DMS79 (cell line): ENCODE measurements around the gene PRKCB.

Source experiments
- DNase-seq: peaks from one replicate; lab custom pipeline; 2025; lab: John Stamatoyannopoulos, UW

PRKCB gene

DNA sequence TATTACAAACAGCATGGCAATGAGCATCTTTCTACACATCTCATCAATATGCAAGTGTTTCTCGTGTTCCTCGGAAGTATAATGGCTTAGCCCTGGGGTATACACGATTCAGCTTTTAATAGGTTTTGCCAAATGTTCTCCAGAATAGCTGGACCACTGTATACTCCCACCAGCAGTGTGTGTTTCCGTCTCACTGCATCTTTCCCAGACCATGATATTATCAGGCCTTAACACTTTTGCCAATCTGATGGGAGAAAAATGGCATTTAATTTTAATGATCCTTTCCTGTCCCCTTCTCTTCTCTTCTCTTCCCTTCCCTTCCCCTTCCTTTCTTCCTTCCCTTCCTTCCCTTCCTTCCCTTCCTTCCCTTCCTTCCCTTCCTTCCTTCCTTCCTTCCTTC lies 30.8 kb downstream of the PRKCB start:
- DNase-seq, result no peak

DNA sequence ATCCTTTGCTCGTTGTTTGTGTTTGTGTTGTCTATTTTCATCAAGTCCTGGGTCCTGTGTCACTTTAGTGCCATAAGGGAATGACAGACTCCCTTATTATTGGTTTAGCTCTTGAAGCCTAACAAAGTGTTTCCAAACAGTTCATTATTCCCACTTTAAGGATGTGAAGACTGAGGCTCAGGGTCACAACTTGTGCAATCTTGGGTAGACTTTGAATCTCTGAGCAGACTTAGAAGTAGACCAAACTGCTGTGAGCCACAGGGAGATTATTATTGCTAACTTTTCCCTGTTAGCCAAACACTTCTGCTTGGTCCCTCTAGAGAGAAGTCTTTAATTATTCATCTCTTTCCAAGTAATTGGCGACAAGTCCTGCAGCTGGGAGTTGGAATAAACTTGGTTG lies 31.8 kb downstream of the PRKCB start:
- DNase-seq, result no peak

DNA sequence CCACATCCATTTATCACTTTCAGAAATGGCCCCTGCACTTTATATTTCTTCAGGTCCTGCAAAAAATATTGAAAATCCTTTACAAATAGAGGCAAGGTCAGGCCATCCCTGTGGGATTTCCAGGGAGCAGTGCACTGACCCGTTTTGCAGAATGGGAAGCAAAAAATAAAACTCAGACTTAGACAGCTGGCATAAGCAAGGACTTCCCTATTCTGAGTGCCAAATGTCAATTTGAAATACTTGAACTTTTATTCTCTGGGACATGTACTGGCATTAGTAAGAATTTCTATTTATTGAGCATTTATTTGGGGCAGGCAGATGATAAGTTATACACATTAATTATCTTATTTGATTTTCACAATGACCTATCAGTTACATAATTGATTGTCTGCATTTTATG lies 32.4 kb downstream of the PRKCB start:
- no peak for DNase-seq

DNA sequence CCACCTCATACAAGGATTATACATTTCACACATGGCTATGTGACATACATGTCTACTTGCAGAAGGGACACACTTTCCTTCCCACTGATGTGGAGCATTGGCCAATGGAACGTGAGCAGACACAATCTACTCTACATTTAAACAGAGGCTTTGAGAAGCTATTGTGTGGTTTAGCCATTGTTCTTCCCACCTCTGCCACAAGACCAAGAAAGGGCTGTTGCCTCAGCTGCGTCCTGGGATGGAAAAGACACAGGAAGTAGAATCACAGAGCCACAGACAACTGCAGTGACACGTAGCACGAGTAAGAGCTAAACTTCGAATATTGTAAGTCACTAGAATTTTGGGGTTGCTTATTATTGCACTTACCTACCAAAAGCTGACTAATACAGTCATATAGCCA lies 33.3 kb downstream of the PRKCB start:
- no peak for DNase-seq

DNA sequence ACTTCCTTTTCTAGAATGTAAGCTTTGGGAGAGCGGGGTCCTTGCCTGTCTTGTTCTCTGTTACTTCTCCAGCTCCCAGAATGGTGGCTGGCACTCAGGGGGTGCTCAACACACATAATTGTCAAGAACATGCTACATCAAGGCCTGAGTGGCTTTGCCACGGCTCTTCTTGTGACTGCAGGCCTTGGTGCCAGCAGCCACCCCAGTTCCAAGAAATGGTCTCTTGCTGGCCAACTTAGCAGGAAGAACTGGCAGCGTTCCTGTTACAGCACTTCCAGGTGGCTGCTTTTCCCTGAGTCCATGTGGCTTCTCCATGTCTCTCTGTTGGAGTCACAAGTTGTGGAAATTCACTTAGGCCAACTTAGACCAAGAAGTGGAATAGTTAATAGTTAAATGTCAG lies 36.1 kb downstream of the PRKCB start:
- no peak for DNase-seq

DNA sequence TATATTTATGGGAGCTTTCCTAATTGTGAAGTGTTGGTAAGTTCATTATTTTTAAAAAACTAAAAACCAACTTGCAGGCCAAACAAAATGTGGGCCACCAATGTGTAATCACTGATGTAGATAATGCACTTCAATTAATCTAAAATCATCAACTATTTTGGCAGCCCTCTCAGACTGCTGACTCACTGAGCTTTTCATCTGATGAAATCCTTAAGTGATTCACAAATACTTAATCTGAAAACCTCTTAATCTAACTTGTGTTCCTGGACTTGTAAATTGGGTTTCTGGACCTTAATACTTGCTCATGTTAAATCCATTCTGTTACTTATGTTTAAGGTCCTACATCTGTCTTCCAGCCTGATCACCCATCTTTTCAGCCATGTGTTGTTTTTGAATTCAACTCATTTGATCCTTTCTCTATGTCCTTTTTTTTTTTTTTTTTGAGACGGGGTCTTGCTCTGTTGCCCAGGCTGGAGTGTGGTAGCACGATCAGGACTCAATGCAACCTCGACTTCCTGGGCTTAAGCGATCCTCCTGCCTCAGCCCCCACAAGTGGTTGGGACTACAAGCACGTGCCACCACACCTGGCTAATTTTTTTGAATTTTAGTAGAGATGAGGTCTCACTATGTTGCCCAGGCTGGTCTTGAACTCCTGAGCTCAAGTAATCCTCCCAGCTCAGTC lies 39.0 kb downstream of the PRKCB start:
- DNase-seq, result no peak

DNA sequence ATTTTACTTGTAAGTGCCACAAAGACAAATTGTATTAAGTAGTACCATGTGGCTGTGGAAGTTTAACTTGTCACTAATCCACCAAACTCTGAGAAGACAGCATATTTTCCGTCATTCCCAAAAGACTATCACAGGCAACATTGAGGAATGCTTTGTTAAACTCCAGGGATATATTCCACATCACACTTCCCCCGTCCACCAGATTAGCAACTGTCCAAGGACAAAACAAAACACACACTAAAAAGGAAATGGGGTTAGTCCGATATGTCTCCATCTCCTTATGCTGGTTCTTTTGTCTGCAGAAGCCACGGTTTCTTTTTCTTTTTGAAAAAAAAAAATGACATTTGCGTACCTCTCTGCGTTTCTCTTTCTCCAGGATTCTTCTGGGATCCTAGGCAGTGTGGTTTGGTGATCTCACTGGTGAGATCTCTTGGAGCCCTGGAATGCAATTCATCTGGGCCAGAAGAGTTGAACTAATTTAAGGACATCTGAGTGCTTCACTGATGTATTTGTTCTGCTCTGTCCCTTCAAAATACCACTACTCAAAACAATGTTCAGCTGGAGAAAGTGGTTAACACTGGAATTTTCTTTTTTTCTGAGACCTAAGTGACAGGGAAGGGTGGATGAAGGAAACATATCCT lies 40.6 kb downstream of the PRKCB start:
- DNase-seq, result no peak

DNA sequence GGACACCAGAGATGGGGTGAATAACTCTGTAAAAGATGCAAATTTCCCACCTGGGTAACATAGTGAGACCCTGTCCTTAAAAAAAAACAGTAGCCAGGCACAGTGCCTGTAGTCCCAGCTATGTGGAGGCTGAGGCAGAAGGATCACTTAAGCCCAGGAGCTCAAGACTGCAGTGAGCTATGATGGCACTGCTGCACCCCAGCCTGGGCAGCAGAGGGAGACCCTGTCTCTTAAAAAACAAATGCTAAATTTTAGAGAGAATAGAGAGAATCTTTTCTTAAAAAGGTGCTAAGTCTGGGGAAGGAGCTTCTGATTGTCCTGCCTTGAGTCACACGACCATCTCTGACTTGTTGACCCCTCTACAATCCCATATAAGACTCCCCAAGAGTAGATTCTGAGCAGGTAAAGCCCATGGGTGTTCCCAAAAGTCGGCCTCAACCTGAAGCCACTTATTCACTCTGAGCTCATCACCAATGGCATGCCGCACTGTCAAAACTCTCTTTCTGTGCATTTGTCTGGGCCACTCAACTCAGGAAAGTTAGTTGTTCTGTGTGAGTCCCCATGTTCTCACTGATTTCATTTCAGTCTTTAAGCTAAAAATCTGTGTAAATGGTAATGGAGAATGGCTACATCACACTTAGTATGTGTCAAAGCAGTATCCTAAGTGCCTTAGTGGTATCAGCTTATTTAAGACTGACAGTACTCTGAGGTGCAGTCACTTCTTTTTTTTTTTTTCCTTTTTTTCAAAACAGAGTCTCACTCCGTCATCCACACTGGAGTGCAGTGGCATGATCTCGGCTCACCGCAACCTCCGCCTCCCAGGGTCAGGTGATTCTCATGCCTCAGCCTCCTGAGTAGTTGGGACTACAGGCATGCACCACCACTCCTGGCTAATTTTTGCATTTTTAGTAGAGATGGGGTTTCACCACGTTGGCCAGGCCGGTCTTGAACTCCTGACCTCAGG lies 41.6 kb downstream of the PRKCB start:
- no peak for DNase-seq

DNA sequence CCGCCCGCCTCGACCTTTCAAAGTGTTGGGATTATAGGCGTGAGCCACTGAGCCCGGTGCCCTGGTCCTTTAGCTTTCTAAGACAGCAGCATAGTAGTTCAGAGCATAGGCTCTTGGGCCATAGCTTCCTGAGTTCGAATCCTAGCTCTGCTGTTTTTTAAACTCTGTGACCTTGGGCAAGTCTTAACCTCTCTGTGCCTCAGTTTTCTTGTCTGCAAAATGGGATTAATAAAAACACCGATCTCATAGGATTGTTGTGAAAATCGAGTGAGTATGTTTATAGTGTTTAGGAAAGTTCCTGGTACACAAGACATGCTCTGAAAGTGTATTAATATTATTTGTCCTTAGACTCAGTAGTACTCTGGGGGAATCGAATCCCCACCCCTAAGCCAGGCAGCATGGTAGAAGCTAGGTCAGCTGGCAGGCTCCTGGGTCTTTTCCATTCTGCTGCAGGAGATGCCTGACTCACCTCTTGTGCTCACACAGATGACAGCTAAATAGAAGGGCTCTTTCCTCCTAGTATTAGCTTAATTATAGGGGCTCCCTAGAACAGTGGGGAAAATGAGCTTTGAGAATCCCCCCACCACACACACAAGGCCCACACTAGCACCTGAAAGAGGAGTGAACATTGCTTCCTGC lies 44.1 kb downstream of the PRKCB start:
- DNase-seq, result no peak

DNA sequence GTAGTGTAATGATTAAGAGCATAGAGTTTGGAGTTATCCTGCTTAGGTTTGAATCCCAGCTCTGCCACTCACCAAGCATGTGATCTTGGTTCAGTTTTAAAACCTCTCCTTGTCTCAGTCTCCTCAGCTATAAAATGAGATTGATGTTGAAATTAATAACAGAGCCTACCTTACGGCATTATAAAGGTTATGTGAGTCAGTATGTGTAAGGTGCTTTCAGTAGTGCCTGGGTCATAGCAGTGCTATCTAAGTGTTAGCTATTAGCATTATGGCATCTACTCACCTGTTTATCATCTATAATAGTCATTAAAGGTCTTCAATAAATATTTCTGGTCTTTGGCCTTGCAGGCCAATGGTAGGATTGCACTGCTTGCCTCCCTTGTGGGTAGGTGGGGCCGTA lies 53.4 kb downstream of the PRKCB start:
- DNase-seq, result no peak

DNA sequence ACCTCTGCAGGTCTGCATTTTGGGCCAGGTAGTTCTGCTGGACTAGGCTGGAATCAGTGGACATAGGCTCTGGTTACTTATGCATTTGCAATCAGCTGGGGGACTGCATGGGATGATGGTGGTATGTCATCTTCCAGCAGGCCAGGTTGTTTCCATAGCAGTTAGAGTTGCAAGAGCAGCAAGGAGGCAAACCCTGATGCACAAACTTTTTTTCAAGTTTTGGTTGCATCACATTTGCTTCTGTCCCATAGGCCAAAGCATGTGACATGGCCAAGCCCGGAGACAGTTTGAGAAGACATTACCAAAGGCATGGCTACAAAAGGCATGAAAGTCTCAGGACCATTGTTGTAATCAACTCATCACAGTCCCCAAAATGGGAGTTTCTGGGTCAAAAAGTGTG lies 58.2 kb downstream of the PRKCB start:
- no peak for DNase-seq

DNA sequence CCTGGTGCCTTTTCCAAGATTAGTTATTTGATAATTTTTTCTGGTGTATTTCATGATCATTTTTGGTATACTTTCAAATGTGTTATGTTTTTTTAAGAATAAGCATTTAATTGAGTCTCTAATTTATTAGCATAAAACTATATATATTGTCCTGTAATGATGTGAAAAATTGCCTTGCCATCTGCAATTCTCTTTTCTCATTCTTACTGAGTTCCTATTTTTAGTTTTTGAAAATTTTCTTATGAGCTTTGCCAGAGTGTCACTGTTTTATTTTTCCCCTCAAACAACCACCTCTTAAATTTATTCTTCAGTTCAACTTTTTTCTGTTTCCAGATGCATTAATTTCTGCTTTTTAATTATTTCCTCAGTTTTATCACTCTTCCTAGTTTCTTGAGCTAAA lies 59.3 kb downstream of the PRKCB start:
- no peak for DNase-seq

DNA sequence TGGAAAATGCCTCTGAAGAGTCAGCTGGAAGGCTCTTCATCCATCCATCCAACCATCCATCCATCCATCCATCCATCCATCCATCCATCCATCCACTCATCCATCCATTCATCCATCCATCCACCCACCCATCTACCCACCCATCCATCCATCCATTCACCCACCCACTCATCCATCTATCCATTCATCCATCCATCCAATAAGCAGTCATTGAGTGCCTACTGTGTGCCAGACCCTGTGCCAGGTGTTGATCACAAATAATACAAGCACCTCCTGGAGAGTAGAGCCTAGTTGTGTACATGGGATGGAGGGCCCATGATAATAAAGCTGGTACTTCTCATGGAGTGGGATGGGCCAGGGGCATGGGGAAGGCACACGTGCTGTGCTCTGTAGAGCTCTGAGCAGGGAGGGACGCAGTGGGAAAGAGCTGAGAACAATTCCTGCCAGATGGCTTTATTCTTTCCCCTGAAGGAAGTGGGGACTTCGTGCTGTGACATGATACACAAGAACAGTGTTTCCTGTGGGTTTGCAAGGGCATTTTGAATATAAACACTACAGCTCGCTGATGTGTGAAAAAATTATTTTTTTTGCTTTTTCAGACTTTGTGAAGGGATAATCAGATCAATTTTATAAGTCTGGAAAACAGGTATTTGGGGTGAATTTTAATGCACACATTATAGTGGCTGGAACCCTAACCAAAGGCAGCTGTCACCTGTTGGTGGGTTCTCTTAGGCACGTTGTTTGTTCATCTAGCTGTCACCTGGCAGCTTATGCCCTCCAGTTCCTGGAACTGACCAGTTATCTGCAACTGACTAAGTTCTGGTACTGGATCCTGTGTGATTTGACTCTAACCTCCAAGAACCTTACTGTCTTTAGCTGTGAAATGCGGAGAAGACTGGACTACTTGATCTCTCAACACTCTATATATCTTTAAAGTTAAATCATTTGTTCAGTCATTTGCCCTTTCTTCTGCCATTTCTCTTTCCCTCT lies 61.3 kb downstream of the PRKCB start:
- no peak for DNase-seq

DNA sequence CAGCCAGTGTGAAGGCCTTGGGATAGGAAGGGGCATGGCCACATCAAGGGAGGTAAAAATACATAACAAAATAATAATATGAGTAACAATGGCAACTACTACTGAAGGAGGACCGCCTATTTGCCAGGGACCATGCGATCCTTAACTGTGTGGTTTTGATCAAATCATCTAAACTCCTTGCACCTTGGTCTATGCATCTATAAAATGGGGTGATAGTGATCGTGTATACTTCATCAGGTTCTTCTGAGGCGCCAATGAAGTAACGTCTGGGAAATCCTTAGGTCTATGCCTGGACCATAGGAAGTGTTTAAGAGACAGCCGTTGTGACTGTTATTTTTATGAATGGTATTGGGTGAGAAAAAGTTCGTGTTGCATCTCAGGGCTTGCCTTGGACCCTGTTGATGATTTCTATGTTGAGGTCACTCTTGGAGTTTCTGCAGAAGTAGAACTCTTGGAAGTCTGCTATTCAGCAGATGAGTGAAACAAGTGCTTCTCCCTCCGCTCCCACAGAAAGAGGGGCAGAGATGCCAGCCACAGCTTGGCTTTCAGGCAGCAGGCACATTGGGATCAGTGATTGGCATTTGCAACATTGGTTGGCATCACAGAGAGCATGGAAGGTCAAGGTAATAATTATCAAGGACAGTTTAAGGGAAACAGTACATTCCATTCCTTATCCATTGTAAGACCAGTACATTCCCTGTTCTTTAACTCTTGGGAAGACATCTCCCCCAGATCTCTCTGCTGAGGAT lies 63.1 kb downstream of the PRKCB start:
- DNase-seq, result no peak

DNA sequence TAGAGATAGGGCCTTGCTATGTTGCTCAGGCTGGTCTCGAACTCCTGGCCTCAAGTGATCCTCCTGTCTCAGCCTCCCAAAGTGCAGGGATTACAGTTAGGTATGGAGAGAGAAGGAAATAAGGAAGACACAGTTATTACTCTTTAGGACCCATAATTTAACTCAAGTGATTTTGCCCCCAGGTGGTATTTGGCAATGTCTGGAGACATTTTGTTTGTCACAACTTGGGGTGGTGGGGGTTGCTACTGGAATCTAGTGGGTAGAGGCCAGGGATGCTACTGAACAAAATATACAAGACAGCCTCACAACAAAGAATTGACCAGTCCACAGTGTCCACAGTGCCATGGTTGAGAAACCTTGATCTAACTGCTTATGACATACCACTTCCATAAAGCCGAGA lies 64.1 kb downstream of the PRKCB start:
- DNase-seq, result no peak

DNA sequence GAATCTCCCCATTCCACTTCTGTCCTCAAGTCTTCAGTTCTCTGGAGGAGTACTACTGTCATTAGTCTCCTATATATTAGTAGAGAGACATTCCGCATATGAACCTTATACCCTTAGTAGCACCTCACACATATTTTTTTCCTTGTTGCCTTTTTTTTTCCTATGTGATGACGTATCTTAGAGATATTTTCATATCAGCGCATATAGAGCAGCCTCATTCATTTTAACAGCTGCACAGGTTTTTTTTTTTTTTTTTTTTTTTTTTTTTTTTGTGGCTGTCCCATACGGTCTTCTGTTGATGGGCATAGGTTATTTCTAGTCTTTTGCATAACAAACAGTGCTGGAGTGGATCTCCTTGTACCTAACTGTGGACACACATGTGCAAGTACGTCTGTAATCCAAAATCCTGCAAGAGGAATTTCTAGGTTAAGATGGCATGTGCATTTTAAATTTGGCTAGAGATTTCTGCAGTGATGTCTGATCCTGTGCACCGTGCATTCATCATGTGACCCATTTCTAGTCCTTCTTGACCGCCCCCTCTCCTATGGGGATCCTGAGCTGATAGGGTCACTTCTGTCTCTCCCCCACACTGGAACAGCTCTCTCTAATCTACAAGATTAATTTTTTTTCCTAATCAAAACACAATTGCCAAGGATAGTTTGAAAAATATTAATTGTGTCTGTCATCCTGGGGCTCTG lies 64.8 kb downstream of the PRKCB start:
- DNase-seq, result no peak

DNA sequence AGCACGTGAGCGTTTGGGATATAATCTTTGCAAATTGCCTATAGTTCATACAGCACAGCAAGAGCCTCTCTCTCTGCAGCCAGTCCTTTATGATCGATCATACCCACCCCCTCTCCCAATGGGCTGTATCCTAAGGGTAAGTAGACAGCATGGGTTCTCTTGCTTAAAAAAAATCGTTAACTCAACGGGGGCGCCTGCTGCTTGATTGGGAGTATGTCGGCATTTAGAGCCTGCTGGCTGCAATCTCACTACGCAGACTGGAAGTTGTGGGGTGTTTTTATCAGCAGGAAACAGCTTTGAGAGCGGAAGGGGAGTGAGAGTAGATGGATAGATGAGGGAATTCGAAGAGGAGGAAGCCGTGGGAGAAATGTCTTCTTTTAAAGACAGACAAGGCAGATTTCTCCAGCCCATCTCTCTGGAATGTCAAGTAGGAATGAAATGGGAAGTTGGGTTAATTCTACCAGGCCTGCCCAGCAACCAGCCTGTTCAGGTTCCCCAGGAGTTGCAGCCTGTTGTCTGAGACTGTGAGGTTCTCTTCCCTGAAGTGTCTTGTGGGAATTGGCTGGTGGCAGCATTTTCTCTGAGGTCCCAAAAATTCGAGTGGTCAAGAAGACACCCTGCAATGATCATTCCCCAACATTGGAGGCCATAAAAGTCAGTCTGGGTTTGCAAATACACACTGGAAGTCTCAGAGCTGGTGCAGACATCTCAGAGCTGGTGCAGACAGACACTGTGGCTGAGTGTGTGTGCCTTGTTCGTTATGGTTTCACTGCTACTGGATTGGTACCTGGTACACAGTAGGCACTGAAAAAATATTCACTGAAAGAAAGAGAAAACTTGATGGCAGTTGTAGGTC lies 65.6 kb downstream of the PRKCB start:
- no peak for DNase-seq

DNA sequence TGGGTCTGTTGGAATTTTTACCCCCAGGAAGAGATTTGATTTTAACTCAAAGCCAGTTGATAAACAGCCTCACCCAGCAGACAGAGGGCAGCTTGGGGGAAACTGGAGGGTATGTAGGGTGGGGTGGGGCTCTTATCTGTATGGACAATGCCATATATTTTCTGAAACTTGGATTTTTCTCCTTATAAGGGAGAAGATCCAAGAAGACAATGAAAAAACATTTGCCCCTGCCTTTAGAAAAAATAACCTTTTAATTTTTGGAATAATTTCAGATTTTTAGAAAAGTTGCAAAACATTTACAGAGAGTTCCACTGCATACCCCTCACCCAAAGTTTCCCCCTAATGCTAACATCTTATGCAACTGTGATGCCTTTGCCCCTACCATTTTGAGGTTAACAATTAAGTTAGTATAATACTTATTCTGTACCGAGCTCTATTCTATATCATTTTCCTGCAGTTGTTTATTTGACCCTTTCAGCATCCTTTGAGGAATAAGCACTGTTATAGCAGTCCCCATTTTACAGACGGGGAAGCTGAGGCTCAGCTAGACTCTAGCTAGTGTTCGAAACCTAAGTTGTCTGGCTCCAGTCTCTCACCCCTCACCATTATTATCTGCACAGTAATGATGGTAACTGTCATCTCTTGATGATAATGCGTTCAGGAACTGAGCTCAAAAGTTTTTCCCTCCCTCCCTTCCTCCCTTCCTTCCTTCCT lies 66.4 kb downstream of the PRKCB start:
- DNase-seq, result no peak
